ENCODE data around the gene TVP23C. TPM values are rescaled to one million over a fixed set of nuclear protein-coding genes. Genes with fewer than 3 reads are reported as not detected.

The TVP23C gene
- total RNA-seq, 2 experiments from 2014 or later, result 18.0 to 19.3 TPM

DNA sequence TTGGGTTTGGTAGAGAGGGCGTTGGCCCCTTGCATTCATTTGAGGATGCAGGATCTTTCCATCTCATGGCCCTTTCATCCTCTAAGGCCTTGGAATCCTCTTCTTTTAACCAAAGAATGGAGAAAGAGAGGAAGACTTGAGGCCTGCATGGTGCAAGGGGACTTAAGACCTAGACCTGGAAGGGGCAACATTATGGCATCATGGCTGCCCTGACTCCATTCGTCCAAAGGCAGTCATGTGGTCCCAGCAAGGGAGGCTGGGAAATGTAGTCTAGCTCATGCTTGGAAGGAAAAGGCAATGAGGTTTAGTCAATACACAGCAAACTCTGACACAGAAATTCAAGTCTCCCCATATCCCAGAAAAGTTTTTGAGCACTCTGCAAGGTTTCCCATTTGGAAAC, 65.2 kb downstream of the TVP23C start:
- Mint-ChIP-seq H3K36me3 (ENCODE audit: low read depth) (peaks cover 12% of the 10 kb centered on the region), H3K9me3 (no peaks in the 10 kb centered on the region), H3K27me3 (no peaks in the 10 kb centered on the region), H3K4me1 (peaks cover 4% of the 10 kb centered on the region), H3K27ac (no peak overlapping the region), H3K4me3 (no peak overlapping the region)
- CTCF ChIA-PET, result interaction anchor here (0.6 kb wide), 1 partner anchor 287 kb away, joined by 3 read pairs; no protein-coding TSS in a partner anchor
- POLR2A ChIA-PET, result no interaction called here
- no peak for DNase-seq

DNA sequence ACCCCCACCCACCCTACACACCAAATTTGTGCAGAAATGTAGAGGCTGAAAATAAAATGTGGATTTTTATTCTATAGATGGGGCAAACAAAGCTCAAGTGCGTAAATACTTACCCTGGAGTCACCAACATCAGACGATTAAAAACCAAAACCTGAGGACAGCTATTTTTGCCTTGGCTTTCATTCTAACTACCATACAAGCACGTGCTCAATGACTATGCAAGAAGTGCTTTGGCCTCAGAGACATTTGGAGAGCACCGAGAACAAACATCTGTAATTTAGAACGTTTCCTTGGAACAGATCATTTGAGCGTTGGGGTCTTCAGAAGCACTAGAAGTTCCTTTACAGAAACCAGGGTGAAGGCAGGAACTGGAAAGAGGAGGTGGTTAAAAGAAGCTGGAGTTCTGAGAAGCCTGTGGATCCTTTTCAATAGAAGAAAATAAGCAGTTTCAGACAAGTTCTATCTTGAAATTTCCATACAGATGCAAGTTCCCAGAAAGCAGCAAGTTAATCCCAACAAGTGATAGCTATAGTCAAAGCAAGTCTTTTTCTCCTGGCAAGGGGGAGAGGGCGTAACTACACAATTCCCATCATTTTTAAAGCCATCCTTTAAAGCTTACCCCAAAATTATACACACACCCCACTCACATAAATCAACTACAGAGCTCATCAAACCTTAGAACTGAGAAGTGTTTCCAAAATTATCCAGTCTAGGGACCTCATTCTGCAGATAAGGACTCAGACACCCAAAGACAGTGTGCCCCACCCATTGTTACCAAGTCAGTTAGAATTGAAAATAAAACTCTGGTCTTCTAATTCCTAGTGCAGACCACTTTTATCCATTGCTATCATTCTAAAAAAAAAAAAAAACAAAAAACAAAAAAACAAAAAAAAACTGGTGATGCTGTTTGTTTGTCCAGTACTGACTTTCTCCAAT, 66.3 kb downstream of the TVP23C start:
- POLR2A ChIA-PET, result no interaction called here
- Mint-ChIP-seq H3K9me3 (no peaks in the 10 kb centered on the region), H3K27ac (no peak overlapping the region), H3K36me3 (ENCODE audit: low read depth) (peaks cover 12% of the 10 kb centered on the region), H3K4me3 (no peak overlapping the region), H3K27me3 (no peaks in the 10 kb centered on the region), H3K4me1 (no peaks in the 10 kb centered on the region)
- no peak for DNase-seq
- CTCF ChIA-PET, result no interaction called here

DNA sequence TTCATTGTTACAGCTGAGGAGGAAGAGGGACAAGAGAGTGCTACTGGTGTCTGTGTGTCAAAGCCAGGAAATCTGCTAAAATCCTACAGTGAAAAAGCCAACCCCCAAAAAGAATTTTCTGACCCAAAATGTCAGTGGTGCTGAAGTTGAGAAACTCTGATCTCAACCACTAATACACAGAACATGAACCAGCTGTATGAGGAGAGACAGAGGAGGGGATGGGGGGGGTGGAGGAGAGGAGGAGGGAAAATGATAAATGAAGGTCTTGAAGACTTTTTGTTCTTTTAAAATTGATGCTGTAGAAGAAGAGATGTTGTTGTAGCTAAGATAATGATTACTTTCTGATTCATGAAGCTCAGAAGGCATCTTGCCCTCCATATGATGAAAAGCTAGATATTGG, 68.5 kb downstream of the TVP23C start:
- Mint-ChIP-seq H3K4me3 (no peak overlapping the region), H3K4me1 (peaks cover 8% of the 10 kb centered on the region), H3K27me3 (no peaks in the 10 kb centered on the region), H3K36me3 (ENCODE audit: low read depth) (peaks cover 3% of the 10 kb centered on the region), H3K9me3 (no peaks in the 10 kb centered on the region), H3K27ac (no peak overlapping the region)
- ChIA-PET CTCF (interaction anchor here (0.7 kb wide), 1 partner anchor 231 kb away, joined by 3 read pairs; no protein-coding TSS in a partner anchor), POLR2A (no interaction called here)
- no peak for DNase-seq

DNA sequence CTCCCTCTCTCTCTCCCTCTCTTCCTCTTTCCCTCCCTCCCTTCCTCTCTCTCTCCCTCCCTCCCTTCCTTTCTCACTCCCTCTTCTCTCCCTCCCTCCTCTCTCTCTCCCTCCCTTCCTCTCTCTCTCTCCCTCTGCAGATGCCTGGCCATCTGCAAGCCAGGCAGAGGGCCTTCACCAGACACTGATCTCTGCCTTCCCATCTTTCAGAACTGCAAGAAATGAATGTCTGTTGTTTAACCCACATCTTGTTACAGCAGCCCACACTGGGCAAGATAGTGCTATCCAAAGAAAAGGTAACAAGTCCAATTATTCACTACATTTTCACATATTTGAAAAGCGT, 69.6 kb downstream of the TVP23C start:
- Mint-ChIP-seq H3K4me3 (no peak overlapping the region), H3K36me3 (ENCODE audit: low read depth) (peaks cover 3% of the 10 kb centered on the region), H3K27ac (no peak overlapping the region), H3K9me3 (no peaks in the 10 kb centered on the region), H3K4me1 (peaks cover 8% of the 10 kb centered on the region), H3K27me3 (no peaks in the 10 kb centered on the region)
- CTCF ChIA-PET, result no interaction called here
- DNase-seq, result no peak
- POLR2A ChIA-PET, result no interaction called here

DNA sequence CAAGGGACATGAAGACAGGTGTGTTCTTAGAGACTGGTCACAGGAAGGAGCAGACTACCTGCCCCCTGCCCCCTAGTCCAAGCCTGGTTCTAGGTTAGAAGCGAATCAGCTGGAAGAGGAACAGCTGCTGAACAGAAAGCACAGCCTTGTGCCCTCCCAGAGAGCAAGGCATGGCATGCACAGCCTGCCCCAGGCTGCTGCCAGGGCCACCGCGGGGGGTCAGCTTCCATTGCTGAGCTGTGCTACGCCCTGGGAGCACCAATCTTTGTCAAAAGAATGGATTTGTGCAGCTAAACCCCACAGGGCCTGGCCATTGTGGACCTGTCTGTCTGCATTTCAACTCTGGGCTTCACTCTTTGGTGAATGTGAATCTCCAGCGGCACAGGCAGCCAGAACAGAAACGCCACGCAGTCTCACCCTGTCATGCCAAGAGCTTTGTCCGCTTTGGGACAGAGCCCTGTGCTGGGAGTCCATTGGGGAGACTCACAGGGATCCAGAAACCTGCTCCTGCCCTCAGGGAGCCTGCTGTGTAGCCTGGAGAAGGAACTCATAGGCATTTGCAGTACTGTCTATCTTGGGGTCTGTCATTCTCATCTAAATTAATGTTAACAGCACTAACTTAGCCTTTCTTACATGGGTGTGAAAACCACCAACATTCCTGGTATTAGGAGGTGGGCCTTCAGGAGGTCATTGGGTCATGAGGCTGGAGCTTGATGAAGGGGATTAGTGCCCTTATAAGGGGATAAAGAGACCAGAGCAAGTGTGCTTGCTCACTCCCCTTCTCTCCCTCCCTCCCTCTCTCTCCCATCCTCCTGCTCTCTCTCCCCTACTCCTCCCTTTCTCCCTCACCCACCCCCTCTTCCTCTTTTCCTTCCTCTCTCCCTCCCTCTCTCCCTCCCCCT, 70.2 kb downstream of the TVP23C start:
- POLR2A ChIA-PET, result no interaction called here
- Mint-ChIP-seq H3K27ac (no peak overlapping the region), H3K9me3 (no peaks in the 10 kb centered on the region), H3K27me3 (no peaks in the 10 kb centered on the region), H3K4me1 (peaks cover 8% of the 10 kb centered on the region), H3K36me3 (ENCODE audit: low read depth) (peaks cover 3% of the 10 kb centered on the region), H3K4me3 (no peak overlapping the region)
- CTCF ChIA-PET, result no interaction called here
- no peak for DNase-seq

DNA sequence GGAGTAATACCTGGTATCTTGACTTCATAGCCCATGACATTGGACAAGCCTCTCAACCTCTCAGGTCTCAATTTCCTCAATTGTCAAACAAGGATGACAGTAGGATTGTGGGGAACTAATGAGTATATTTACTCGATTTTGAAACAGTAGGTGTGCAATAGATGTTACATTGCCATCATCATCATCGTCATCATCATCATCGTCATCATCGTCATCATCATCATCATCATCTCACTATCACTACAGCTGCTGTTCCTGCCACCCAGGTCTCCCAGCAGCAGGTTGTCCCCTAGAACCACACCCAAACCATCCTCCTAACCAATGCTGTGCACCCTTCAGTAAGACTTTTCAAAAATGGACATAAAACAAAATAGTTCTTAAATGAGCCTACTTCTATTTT, 71.1 kb downstream of the TVP23C start:
- ChIA-PET POLR2A (no interaction called here), CTCF (no interaction called here)
- Mint-ChIP-seq H3K36me3 (ENCODE audit: low read depth) (peaks cover 2% of the 10 kb centered on the region), H3K9me3 (no peaks in the 10 kb centered on the region), H3K27me3 (no peaks in the 10 kb centered on the region), H3K4me3 (no peak overlapping the region), H3K27ac (no peak overlapping the region), H3K4me1 (peaks cover 8% of the 10 kb centered on the region)
- no peak for DNase-seq

DNA sequence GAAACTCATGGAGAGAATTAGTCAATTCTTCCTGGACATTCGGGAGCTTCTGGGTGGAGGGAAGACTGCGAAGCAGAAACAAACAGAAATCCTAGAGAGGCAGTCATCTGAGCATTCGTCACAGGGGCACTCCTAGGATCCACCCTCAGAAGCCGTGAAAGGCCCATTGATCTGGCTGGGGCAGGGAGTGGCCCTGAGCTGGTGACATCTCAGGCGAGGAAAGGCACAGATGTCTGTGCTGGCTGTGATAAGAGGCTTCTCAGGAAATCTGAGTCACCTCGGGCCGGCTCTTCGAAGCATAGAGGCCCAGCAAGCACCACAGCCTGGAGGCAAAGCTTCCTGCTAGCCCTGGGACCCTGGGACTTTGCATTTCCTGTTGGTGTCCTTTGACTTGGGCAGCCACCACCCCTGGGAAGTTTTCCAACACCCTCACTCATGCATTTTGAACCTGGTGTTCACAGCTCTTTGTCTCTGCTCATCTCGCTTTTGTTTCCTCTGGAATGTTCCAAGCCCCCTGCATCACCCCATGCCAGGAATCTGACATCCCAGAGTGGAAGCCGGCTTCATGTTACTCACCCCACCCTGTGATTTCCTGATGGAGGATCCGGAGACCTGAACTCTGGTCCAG, 72.5 kb downstream of the TVP23C start:
- POLR2A ChIA-PET, result no interaction called here
- CTCF ChIA-PET, result interaction anchor here (1.0 to 1.5 kb wide), 2 partner anchors 11 to 13 kb away, joined by 3 to 4 read pairs; no protein-coding TSS in a partner anchor

DNA sequence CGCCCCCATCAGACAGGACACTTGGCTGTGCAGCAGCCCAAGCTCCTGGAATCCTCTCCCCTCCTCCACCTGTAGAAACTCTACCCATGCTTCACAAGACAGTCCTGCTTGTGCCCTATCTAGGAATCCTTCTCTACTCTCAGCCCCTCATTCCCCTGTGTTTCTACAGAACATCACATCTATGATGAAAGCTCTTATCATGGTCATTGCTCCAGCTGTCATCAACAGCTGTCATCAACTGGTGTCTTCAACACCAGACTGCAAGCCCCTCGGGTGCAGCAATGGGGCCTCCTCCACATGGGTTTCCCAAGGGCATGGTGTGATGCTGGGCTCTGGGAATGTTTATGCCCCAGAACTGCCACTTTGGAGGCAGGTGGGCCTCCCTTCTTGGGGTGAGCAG, 74.7 kb downstream of the TVP23C start:
- H3K36me3 Mint-ChIP-seq (ENCODE audit: low read depth), result no peaks in the 10 kb centered on the region
- no peak for DNase-seq
- CTCF ChIA-PET, result interaction anchor here (2.1 kb wide), 1 partner anchor 14 kb away, joined by 6 read pairs; no protein-coding TSS in a partner anchor
- H3K4me1 Mint-ChIP-seq, result peaks cover 8% of the 10 kb centered on the region
- H3K27me3 Mint-ChIP-seq, result no peaks in the 10 kb centered on the region
- H3K9me3 Mint-ChIP-seq, result no peaks in the 10 kb centered on the region
- POLR2A ChIA-PET, result no interaction called here
- no peak overlapping the region for H3K27ac Mint-ChIP-seq
- no peak overlapping the region for H3K4me3 Mint-ChIP-seq

More for the DNA sequence above, 72.5 kb downstream of the TVP23C start:
- no peak overlapping the region for H3K4me3 Mint-ChIP-seq
- no peaks in the 10 kb centered on the region for H3K27me3 Mint-ChIP-seq
- no peak overlapping the region for H3K27ac Mint-ChIP-seq
- H3K4me1 Mint-ChIP-seq, result peaks cover 8% of the 10 kb centered on the region
- DNase-seq, result no peak
- H3K9me3 Mint-ChIP-seq, result no peaks in the 10 kb centered on the region
- no peaks in the 10 kb centered on the region for H3K36me3 Mint-ChIP-seq (ENCODE audit: low read depth)

DNA sequence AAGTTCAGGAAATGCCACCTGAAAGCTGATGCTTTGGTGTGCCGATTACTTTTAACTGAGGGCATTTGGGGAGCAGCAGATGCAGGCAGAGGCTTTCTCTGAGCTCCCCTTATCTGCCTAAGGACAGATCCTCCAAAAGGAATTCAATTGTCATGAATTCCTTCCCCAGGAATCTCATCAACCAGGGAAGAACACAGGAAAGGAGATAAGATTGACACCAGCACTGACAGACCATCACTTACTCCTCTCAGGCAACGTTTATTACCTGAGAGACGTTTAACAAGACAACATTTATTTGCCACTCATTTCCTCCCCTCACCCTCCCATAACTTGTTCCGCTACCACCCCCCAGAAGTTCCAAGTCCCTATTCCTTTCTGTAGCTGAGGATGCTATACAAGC, 78.2 kb downstream of the TVP23C start:
- POLR2A ChIA-PET, result no interaction called here
- no peaks in the 10 kb centered on the region for H3K27me3 Mint-ChIP-seq
- no peak for DNase-seq
- no peak overlapping the region for H3K27ac Mint-ChIP-seq
- CTCF ChIA-PET, result interaction anchor here (1.4 kb wide), 1 partner anchor 227 kb away, joined by 4 read pairs; no protein-coding TSS in a partner anchor
- no peaks in the 10 kb centered on the region for H3K4me1 Mint-ChIP-seq
- no peaks in the 10 kb centered on the region for H3K36me3 Mint-ChIP-seq (ENCODE audit: low read depth)
- H3K4me3 Mint-ChIP-seq, result no peak overlapping the region
- no peaks in the 10 kb centered on the region for H3K9me3 Mint-ChIP-seq

DNA sequence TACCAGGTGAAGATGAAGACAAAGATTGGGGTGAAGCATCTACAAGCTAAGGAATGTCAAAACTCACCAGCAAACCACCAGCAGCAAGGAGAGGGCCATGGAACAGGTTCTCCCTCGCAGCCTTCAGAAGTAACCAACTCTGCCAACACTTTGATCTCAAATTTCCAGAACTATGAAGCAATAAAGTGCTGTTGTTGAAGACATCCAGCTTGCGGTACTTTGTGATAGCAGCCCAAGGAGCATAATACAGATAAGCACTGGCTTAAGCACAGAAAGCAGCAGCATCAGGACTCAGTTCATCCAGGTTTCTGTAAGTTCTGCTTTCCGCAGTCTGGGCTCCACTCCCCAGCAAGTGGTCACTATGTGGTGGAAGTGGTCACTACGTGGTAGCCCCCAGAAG, 79.9 kb downstream of the TVP23C start:
- H3K27ac Mint-ChIP-seq, result no peak overlapping the region

DNA sequence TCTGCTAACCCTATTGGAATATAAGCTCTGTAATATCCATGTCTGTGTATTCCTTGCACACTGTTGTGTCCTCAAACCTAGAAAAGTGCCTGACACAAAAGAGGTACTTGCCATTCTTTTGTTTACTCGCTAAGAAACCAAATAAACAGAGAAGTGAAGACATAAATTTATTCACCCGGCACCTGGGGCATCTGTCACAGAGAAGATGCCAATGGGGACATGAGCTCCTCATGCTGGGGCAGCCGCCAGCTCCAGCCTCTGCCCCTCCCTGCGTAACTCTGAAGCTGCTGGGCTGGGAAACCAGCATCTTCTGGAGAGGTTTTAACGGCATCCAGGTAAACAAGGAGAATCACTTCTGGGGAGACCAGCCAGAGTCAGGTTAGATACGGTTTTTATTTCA, 80.8 kb downstream of the TVP23C start:
- DNase-seq, result no peak
- ChIA-PET CTCF (no interaction called here), POLR2A (no interaction called here)
- no peak overlapping the region for H3K27ac Mint-ChIP-seq
- H3K36me3 Mint-ChIP-seq (ENCODE audit: low read depth), result no peaks in the 10 kb centered on the region
- no peaks in the 10 kb centered on the region for H3K4me1 Mint-ChIP-seq
- H3K9me3 Mint-ChIP-seq, result no peaks in the 10 kb centered on the region
- H3K4me3 Mint-ChIP-seq, result no peak overlapping the region
- H3K27me3 Mint-ChIP-seq, result no peaks in the 10 kb centered on the region

More for the DNA sequence above, 79.9 kb downstream of the TVP23C start:
- H3K27me3 Mint-ChIP-seq, result no peaks in the 10 kb centered on the region
- no peaks in the 10 kb centered on the region for H3K9me3 Mint-ChIP-seq
- DNase-seq, result no peak
- H3K4me3 Mint-ChIP-seq, result no peak overlapping the region
- H3K36me3 Mint-ChIP-seq (ENCODE audit: low read depth), result no peaks in the 10 kb centered on the region
- ChIA-PET POLR2A (no interaction called here), CTCF (interaction anchor here (0.6 to 1.4 kb wide), 2 partner anchors 225 to 889 kb away, joined by 3 to 4 read pairs; no protein-coding TSS in a partner anchor)
- H3K4me1 Mint-ChIP-seq, result no peaks in the 10 kb centered on the region

DNA sequence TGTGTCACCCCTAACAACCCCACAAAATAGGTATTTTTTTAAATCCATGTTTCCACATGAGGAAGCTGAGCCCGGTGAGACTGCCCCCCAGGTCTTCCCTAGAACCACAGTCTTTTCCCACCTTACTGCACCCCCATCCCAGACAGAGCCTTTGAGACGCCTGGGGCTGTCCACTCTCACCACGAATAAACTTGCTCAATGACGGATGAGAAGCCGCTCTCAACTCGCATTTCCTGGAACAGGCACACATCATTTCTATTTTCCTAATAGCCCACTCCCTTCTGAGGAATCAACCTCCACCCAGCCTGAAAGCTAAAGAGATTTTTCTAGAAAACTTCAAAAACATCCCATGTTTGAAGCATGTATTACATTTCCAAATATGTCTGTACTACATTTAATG, 81.8 kb downstream of the TVP23C start:
- Mint-ChIP-seq H3K4me1 (no peaks in the 10 kb centered on the region), H3K4me3 (no peak overlapping the region), H3K9me3 (no peaks in the 10 kb centered on the region), H3K27ac (no peak overlapping the region), H3K36me3 (ENCODE audit: low read depth) (no peaks in the 10 kb centered on the region), H3K27me3 (no peaks in the 10 kb centered on the region)
- no peak for DNase-seq
- CTCF ChIA-PET, result no interaction called here
- POLR2A ChIA-PET, result no interaction called here

DNA sequence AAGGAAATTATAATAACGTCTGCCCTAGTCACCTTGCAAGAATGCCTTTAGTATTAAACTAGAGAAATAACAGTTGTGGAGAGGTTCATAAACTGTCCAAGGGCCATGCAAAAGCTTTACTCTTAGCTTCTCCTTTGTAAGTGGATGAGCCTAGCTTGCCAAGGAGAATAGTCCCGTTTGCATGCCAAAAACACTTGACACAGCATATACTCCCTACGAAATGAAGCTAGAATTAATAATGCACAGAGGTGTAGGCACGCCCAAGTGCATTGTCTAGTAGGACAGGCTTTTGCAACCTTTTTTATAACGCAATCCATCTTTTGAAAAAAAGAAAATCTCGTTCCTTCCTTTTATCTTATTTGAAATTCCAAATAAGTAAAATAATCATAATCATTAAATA, 83.1 kb downstream of the TVP23C start:
- no peaks in the 10 kb centered on the region for H3K9me3 Mint-ChIP-seq
- H3K4me1 Mint-ChIP-seq, result no peaks in the 10 kb centered on the region
- no peak for DNase-seq
- H3K27ac Mint-ChIP-seq, result no peak overlapping the region
- ChIA-PET POLR2A (no interaction called here), CTCF (no interaction called here)
- H3K4me3 Mint-ChIP-seq, result no peak overlapping the region
- H3K27me3 Mint-ChIP-seq, result no peaks in the 10 kb centered on the region
- no peaks in the 10 kb centered on the region for H3K36me3 Mint-ChIP-seq (ENCODE audit: low read depth)

Data from activated CD4-positive, alpha-beta memory T cell treated with anti-CD3 and anti-CD28 coated beads, Interleukin-2, amount 10 ng/mL, durations not matched to agents 7 days and 5 days (primary cell).